OCI-LY3 (cell line): ENCODE measurements around the gene BCL11A.

Experiments used
- EZH2phosphoT487 ChIP-seq: fragments of 200-600 bp; shearing (Covaris generic); IDR thresholded peaks from 2 replicates; pipeline ENCODE4 v1.6.1; 2018; ENCODE audit warnings: antibody characterized with exemption, mixed run types, low read depth
- TF ChIP-seq, protein P1 (sequence below): fragments of 200-600, 300-600 bp; sonication (generic); IDR thresholded peaks from 2 replicates; pipeline ENCODE4 v1.5.1; 2014; ENCODE audit warnings: antibody characterized with exemption, low read length, low read depth

DNA sequence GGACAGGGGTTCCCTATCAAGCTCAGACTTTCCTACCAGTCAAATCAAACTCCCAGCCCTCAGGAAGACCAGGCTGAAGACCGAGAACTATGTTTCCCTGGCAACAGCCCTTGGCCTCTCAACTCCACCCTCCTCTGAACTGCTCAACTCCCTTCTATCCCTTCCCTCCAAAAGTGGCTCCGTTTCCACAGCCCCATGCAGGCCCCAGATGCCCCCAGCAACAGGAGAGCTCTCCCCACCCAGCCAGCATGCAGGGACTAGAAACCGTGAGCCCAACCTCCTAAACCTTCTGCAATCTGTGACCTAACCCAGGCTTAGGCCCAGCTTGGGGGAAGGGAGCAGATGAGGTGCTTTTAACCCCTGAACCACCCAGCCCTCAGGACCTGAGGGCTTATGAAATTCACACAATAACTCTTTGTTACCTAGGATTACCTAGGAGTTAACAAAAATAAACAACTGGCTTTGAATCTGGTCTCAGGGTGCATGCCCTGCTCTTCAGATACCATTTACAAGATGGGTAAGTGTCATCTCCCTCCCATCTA is 87.2 kb downstream of the BCL11A start:
- TF ChIP-seq, protein P1, sequence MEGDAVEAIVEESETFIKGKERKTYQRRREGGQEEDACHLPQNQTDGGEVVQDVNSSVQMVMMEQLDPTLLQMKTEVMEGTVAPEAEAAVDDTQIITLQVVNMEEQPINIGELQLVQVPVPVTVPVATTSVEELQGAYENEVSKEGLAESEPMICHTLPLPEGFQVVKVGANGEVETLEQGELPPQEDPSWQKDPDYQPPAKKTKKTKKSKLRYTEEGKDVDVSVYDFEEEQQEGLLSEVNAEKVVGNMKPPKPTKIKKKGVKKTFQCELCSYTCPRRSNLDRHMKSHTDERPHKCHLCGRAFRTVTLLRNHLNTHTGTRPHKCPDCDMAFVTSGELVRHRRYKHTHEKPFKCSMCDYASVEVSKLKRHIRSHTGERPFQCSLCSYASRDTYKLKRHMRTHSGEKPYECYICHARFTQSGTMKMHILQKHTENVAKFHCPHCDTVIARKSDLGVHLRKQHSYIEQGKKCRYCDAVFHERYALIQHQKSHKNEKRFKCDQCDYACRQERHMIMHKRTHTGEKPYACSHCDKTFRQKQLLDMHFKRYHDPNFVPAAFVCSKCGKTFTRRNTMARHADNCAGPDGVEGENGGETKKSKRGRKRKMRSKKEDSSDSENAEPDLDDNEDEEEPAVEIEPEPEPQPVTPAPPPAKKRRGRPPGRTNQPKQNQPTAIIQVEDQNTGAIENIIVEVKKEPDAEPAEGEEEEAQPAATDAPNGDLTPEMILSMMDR: no peak
- TF ChIP-seq EZH2phosphoT487: no peak
